Brain microvascular endothelial cell (primary cell): ENCODE data around the gene PLAAT5.
"Not testable (repeated sequence)": the region's sequence is repeated elsewhere in the genome, so short reads cannot be mapped to it uniquely, and the experiment has no call there.

Experiments
- DNase-seq: peaks from one replicate; pipeline ENCODE4 v3.0.0-alpha.2; 2020
- H3K27ac ChIP-seq: fragments of 250-450 bp; sonication (Bioruptor Pico); 2 replicates; pipeline ENCODE4 v1.5.1; 2020; ENCODE audit warnings: mild to moderate bottlenecking, moderate library complexity
- H3K27me3 ChIP-seq: fragments of 250-450 bp; sonication (Bioruptor Pico); replicated peaks from 2 replicates; pipeline ENCODE4 v1.5.1; 2020; ENCODE audit warnings: mild to moderate bottlenecking
- H3K36me3 ChIP-seq: fragments of 250-450 bp; sonication (Bioruptor Pico); replicated peaks from 2 replicates; pipeline ENCODE4 v1.5.1; 2020; ENCODE audit warnings: mild to moderate bottlenecking
- H3K4me3 ChIP-seq: 2 replicates; pipeline ENCODE4 v1.5.1; 2011; ENCODE audit warnings: low read depth, mild to moderate bottlenecking, control low read depth, low read length, moderate library complexity
- in situ Hi-C: cut with HindIII; loops from 2 replicates; pipeline ENCODE4 v1.10.0; 2017; ENCODE audit warnings: low sequenced_read_pairs, low pct_ligation_motif_present
- TF ChIP-seq, protein P1 (sequence below): IDR thresholded peaks from 2 replicates; pipeline ENCODE4 v1.5.1; 2011; ENCODE audit warnings: low read depth, mild to moderate bottlenecking, moderate library complexity, low read length, control low read depth, inconsistent platforms; ENCODE audit errors: missing control alignments

PLAAT5 gene

DNA sequence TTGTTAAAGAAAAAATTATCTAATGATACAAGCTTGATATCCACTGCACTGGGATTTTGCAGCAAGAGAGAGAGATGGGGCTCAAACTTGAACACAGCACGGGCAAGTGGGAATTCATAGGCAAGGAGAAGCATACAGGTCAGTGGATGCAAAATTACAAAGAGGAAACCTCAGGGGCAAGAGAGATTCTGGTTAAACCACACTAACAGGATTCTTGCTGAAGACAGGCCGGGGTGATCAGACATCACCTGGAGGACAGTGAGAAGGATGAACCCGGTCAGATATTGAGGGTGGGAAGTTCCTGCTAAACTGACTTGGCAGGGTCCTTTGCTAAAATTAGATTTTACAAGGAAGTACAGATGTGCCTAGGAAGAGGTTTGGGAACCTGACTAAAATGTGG, 43.1 kb upstream of the PLAAT5 start:
- Histone ChIP-seq H3K4me3 (no peak overlapping the region), H3K27me3 (no peaks in the 10 kb centered on the region), H3K27ac (no peak overlapping the region), H3K36me3 (no peaks in the 10 kb centered on the region)
- TF ChIP-seq, protein P1, sequence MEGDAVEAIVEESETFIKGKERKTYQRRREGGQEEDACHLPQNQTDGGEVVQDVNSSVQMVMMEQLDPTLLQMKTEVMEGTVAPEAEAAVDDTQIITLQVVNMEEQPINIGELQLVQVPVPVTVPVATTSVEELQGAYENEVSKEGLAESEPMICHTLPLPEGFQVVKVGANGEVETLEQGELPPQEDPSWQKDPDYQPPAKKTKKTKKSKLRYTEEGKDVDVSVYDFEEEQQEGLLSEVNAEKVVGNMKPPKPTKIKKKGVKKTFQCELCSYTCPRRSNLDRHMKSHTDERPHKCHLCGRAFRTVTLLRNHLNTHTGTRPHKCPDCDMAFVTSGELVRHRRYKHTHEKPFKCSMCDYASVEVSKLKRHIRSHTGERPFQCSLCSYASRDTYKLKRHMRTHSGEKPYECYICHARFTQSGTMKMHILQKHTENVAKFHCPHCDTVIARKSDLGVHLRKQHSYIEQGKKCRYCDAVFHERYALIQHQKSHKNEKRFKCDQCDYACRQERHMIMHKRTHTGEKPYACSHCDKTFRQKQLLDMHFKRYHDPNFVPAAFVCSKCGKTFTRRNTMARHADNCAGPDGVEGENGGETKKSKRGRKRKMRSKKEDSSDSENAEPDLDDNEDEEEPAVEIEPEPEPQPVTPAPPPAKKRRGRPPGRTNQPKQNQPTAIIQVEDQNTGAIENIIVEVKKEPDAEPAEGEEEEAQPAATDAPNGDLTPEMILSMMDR, result no peak
- no peak for DNase-seq
- in situ Hi-C loops, result no loop called here

- Histone ChIP-seq H3K4me3 (no peak overlapping the region), H3K27ac (no peak overlapping the region), H3K36me3 (no peaks in the 10 kb centered on the region), H3K27me3 (no peaks in the 10 kb centered on the region)
- no peak for DNase-seq
- TF ChIP-seq, protein P1, result no peak
- in situ Hi-C loops, result no loop called here
Observed at GRCh38 chr11:63532799-63533475, 42.0 kb upstream of the PLAAT5 start.

DNA sequence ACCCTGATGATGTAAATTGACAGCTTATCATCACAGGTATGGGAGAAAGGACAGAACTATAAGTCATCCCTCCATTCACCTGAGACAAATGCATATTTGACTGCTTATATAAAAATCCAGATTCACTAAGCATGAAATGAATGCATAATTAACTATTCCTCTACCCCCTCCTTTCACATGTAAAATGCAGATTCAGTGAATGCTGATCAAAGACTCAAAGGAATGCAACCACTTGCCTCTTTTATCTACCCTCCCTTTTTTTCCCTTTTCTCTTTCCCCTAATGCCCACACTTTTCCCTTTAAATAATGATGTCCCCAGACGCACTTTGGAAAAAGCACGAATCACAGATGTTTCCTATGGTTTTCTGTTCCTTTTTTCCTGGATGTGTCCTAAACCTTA, 41.1 kb upstream of the PLAAT5 start:
- TF ChIP-seq, protein P1, result no peak
- DNase-seq, result no peak
- H3K27me3 ChIP-seq, result no peaks in the 10 kb centered on the region
- H3K4me3 ChIP-seq, result no peak overlapping the region
- no peaks in the 10 kb centered on the region for H3K36me3 ChIP-seq
- H3K27ac ChIP-seq, result peak overlapping the region; percentile 45
- in situ Hi-C loops, result no loop called here

GRCh38 chr11:63531074-63531792, 40.3 kb upstream of the PLAAT5 start:
- in situ Hi-C loops, H3K4me3 ChIP-seq: not testable (repeated sequence)
- peak; percentile 95 for DNase-seq

DNA sequence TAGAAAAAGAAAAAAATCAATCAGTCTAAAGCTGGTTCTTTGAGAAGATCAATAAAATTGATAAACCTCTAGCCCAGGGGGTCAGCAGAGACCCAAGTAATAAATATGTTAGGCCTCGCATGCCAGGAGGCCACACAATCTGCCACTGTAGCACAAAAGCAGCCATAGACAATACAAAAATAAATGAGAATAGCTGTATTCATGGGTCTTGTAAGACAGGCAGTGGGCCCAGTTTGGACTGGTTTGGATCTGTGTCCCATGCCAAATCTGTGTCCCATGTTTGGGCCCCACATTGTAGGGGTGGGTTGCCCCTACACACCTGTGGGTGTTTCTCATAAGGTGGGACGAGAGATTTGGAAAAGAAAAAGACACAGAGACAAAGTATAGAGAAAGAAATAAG, 39.1 kb upstream of the PLAAT5 start:
- no peak for DNase-seq
- H3K36me3 ChIP-seq, result no peaks in the 10 kb centered on the region
- TF ChIP-seq, protein P1, result no peak
- no peak overlapping the region for H3K4me3 ChIP-seq
- no peaks in the 10 kb centered on the region for H3K27me3 ChIP-seq
- no peak overlapping the region for H3K27ac ChIP-seq
- in situ Hi-C loops, result no loop called here

More at GRCh38 chr11:63531074-63531792, 40.3 kb upstream of the PLAAT5 start:
- not testable (repeated sequence) for H3K36me3 ChIP-seq, H3K27me3 ChIP-seq
- H3K27ac ChIP-seq, result peak overlapping the region; percentile 45

DNA sequence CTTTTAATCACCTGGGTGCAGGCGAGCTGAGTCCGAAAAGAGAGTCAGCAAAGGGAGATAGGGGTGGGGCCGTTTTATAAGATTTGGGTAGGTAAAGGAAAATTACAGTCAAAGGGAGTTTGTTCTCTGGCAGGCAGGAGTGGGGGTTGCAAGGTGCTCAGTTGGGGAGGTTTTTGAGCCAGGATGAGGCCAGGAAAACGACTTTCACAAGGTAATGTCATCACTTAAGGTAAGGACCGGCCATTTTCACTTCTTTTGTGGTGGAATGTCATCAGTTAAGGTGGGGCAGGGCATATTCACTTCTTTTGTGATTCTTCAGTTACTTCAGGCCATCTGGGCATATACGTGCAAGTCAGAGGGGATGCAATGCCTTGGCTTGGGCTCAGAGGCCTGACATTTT, 38.4 kb upstream of the PLAAT5 start:
- H3K27ac ChIP-seq, DNase-seq, H3K36me3 ChIP-seq, in situ Hi-C loops, H3K4me3 ChIP-seq, H3K27me3 ChIP-seq: not testable (repeated sequence)

DNA sequence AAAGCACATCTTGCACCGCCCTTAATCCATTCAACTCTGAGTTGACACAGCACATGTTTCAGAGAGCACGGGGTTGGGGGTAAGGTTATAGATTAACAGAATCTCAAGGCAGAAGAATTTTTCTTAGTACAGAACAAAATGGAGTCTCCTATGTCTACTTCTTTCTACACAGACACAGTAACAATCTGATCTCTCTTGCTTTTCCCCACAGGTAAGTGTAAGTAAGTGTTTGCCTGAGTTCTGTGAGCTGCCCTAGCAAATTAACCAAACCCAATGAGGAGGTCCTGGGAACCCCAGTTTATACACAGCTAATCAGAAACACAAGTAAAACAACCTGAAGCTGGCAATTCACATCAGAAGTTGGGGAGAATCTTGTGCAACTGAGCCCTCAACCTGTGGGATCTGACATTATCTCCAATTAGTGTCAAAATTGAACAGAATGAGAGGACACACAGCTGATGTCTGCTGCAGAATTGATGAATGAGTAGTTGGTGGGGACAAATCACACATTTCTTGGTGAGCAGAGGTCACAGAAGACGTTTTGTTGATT, 37.8 kb upstream of the PLAAT5 start:
- in situ Hi-C loops, H3K36me3 ChIP-seq: not testable (repeated sequence)

GRCh38 chr11:63528156-63528555, 37.2 kb upstream of the PLAAT5 start:
- in situ Hi-C loops, DNase-seq, H3K27ac ChIP-seq, H3K27me3 ChIP-seq, H3K4me3 ChIP-seq, H3K36me3 ChIP-seq: not testable (repeated sequence)

More for the DNA sequence above, 37.8 kb upstream of the PLAAT5 start:
- DNase-seq, H3K27me3 ChIP-seq, H3K4me3 ChIP-seq, H3K27ac ChIP-seq: not testable (repeated sequence)
